Tibial nerve (tissue), 4 donors: ENCODE data around the gene TSNAXIP1. TPM values are rescaled to one million over a fixed set of nuclear protein-coding genes. Genes with fewer than 3 reads are reported as not detected.
A peak's percentile ranks its signal among the peaks of the same experiment; 100 is the strongest.

Source experiments
- DNase-seq, 2 donors: peaks; one replicate each; pipeline ENCODE4 v3.0.0-alpha.2; 2019; ENCODE audit warnings: low spot score in 2 of 2
- H3K27ac ChIP-seq, 4 donors: fragments of 200-600 bp; sonication (generic) in 3 of 4; one replicate each; pipeline ENCODE4 v1.5.1; 2017 to 2019; ENCODE audit warnings: mild to moderate bottlenecking in 1 of 4
- H3K27me3 ChIP-seq, 2 donors: fragments of 200-600 bp; sonication (generic) in 1 of 2; one replicate each; pipeline versions ENCODE4 v1.5.1 to v1.6.0; 2017 to 2019
- H3K36me3 ChIP-seq, 3 donors: fragments of 200-600 bp; sonication (generic); one replicate each; pipeline ENCODE4 v1.5.1; 2018 to 2019
- H3K4me1 ChIP-seq, 4 donors: fragments of 200-600 bp; sonication (generic) in 3 of 4; one replicate each; pipeline ENCODE4 v1.5.1; 2017 to 2019
- H3K4me3 ChIP-seq, 4 donors: fragments of 200-600 bp; sonication (generic) in 3 of 4; one replicate each; pipeline ENCODE4 v1.5.1; 2017 to 2019; ENCODE audit warnings: mild to moderate bottlenecking in 1 of 4, moderate library complexity in 1 of 4
- H3K9me3 ChIP-seq, 4 donors: fragments of 200-600 bp; sonication (generic) in 3 of 4; one replicate each; pipeline ENCODE4 v1.5.1; 2017 to 2019
- CTCF ChIP-seq, 5 experiments: fragments of 200-600 bp in 3 of 5; fragments of 450-650 bp in 2 of 5; sonication (generic) in 3 of 5; IDR thresholded peaks; one replicate each; pipeline ENCODE4 v1.5.1; 2016 to 2019; ENCODE audit warnings: antibody characterized with exemption in 5 of 5, mild to moderate bottlenecking in 3 of 5, moderate library complexity in 2 of 5
- EP300 ChIP-seq, 2 donors: sonication (generic); formaldehyde crosslinking; IDR thresholded peaks; one replicate each; pipeline ENCODE4 v1.6.1; 2017; ENCODE audit warnings: antibody characterized with exemption in 2 of 2, mild to moderate bottlenecking in 1 of 2
- POLR2A ChIP-seq, 2 donors: fragments of 450-650 bp; IDR thresholded peaks; one replicate each; pipeline ENCODE4 v1.6.1; 2017; ENCODE audit warnings: antibody characterized with exemption in 2 of 2, mild to moderate bottlenecking in 2 of 2, moderate library complexity in 2 of 2
- WGBS, 2 donors: methylation state at CpG; one replicate each; pipeline ENCODE4 v1.1.5; 2018; 5-methylcytosine and 5-hydroxymethylcytosine counted together
- total RNA-seq, 4 donors: library from RNA; depleted of rRNA; stranded (reverse); fragments of >200 nt; gene quantifications; one replicate each; pipeline ENCODE4 v1.1.0, GENCODE V29; 2016

Gene TSNAXIP1
- total RNA-seq, 4 donors from 2014 or later, result 2.8 to 8.4 (median 4.0) TPM

DNA sequence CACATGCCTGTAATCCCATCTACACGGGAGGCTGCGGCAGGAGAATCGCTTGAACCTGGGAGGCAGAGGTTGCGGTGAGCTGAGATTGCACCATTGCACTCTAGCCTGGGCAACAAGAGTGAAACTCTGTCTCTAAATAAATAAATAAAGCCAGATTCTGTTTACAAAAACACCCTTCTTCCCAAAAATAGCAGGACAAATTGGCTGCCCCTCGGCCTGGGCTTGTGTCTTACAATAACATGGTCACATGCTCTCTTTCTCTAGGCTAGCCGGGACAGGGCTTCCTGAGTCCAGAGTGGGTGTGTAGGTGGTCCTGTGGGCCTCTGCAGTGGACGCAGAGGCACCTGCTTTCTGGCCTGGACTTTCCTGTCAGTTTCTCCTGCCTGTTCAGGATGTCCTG lies 63.0 kb downstream of the TSNAXIP1 start:
- Histone ChIP-seq H3K27me3 (no peaks in the 10 kb centered on the region), H3K36me3 (peaks cover 0 to 70% (median 0%) of the 10 kb centered on the region in 3 donors), H3K9me3 (no peaks in the 10 kb centered on the region), H3K4me3 (no peak overlapping the region), H3K4me1 (peaks cover 0 to 31% (median 16%) of the 10 kb centered on the region in 4 donors), H3K27ac (no peak overlapping the region)
- no peak for DNase-seq
- 73 to 77% methylated on average over 7 of the region's 7 CpGs for WGBS, 2 donors
- TF ChIP-seq CTCF (IDR thresholded peaks at IDR 0.05) (no peak), POLR2A (IDR thresholded peaks at IDR 0.05) (no peak), EP300 (IDR thresholded peaks at IDR 0.05) (no peak)

- peaks cover 0 to 39% (median 22%) of the 10 kb centered on the region in 4 donors for H3K4me1 ChIP-seq
- H3K27ac ChIP-seq, result no peak overlapping the region
- peaks cover 0 to 62% (median 0%) of the 10 kb centered on the region in 3 donors for H3K36me3 ChIP-seq
- no peaks in the 10 kb centered on the region for H3K27me3 ChIP-seq
- TF ChIP-seq EP300 (IDR thresholded peaks at IDR 0.05) (no peak), CTCF (IDR thresholded peaks at IDR 0.05) (no peak), POLR2A (IDR thresholded peaks at IDR 0.05) (no peak)
- H3K4me3 ChIP-seq, result no peak overlapping the region
- 52 to 71% methylated on average over 3 of the region's 3 CpGs for WGBS, 2 donors
- no peaks in the 10 kb centered on the region for H3K9me3 ChIP-seq
- no peak for DNase-seq
Measured at GRCh38 chr16:67871256-67871655, 64.6 kb downstream of the TSNAXIP1 start.

DNA sequence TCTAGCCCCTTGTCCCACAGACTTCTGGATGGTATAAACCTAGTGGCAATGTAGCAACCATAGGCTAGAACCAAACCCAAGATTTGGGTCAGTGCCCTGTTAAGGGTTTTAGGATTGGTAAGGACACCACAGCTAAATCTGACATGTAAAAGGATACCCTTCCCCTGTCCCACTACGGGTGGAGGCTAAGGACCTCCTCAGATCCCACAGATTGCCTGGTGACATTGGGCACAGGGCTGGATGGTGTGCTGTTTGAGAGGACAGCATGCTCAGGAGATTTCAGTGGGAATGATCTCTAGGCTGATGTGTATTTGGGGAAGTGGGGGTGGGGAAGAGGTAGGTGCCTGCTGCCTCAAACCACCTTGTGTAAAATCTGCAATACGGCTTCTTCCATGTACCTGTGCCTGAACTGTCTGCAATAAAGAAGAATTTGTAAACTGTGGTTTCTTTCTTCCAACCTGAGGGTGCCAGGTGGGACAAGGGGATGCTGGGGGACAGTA lies 65.5 kb downstream of the TSNAXIP1 start:
- WGBS, 2 donors, result 59 to 60% methylated on average over 2 of the region's 2 CpGs
- Histone ChIP-seq H3K27ac (peak overlapping the region; percentile 4 to 90 (median 80)), H3K9me3 (no peaks in the 10 kb centered on the region), H3K4me1 (peaks cover 0 to 44% (median 22%) of the 10 kb centered on the region in 4 donors), H3K36me3 (peaks cover 0 to 62% (median 0%) of the 10 kb centered on the region in 3 donors), H3K4me3 (peak overlapping the region in 2 of 4 donors; percentile 80 to 90), H3K27me3 (no peaks in the 10 kb centered on the region)
- TF ChIP-seq EP300 (IDR thresholded peaks at IDR 0.05) (no peak), CTCF (IDR thresholded peaks at IDR 0.05) (no peak), POLR2A (IDR thresholded peaks at IDR 0.05) (no peak)
- no peak for DNase-seq

- Histone ChIP-seq H3K9me3 (no peaks in the 10 kb centered on the region), H3K36me3 (peaks cover 0 to 62% (median 4%) of the 10 kb centered on the region in 3 donors), H3K4me3 (peak within 1 kb of the TSS; percentile 61 to 93 (median 85)), H3K27ac (peak within 1 kb of the TSS; percentile 4 to 90 (median 80)), H3K27me3 (no peaks in the 10 kb centered on the region), H3K4me1 (peaks cover 0 to 44% (median 22%) of the 10 kb centered on the region in 4 donors)
- peak; percentile 60 to 66 for DNase-seq
- peak; percentile 38 to 40 for TF ChIP-seq POLR2A (IDR thresholded peaks at IDR 0.05)
- peak; percentile 22 to 85 for TF ChIP-seq EP300 (IDR thresholded peaks at IDR 0.05)
- TF ChIP-seq CTCF (IDR thresholded peaks at IDR 0.05), result peak in 1 of 5 experiments; percentile 43
- 0 to 2% methylated on average over 23 to 34 of the region's 72 CpGs for WGBS, 2 donors
Measured at GRCh38 chr16:67872631-67873434, 66.1 kb downstream of the TSNAXIP1 start, which contains the start of gene EDC4. EDC4 (plus strand) TSS chr16:67873052; CDS start chr16:67873262, 210 bp downstream.
